ENCODE results near the gene RBM20. TPM values are rescaled to one million over a fixed set of nuclear protein-coding genes. Genes with fewer than 3 reads are reported as not detected.
A peak's percentile ranks its signal among the peaks of the same experiment; 100 is the strongest.

The RBM20 gene
- polyA plus RNA-seq, 3 donors, result not detected

DNA sequence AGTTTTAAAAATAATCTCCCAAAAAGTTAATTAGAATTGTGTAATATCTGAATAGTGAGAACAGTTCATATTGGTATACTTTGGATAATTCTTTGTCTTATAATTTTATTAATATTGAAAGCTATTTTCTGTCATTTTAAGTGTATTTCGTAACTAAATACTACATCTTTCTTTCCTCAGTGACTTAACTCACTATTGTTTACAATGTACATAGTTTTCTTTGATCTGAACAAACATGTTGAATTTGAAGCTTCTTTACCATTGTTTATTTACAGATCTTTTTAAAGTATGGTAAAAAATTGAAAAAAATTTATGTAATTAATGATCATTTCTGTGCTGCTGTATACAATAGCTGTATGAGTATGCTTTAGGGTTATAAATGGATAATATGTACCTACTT, 232.7 kb downstream of the RBM20 start:
- DNase-seq, result no peak
- WGBS (ENCODE audit: insufficient coverage), result no CpG with 5 or more reads among the region's 1 CpG
- Mint-ChIP-seq H3K36me3 (peaks cover 33 to 46% of the 10 kb centered on the region in 2 donors), H3K9me3 (no peaks in the 10 kb centered on the region), H3K27me3 (ENCODE audit: low read depth in 3 of 3) (no peaks in the 10 kb centered on the region), H3K4me3 (no peak overlapping the region), H3K4me1 (peaks cover 19% of the 10 kb centered on the region), H3K27ac (no peak overlapping the region)
- Histone ChIP-seq H3K27me3 (ENCODE audit: control insufficient read depth in 2 of 2, insufficient read depth in 2 of 2, low read length in 2 of 2) (no peaks in the 10 kb centered on the region), H3K9me3 (replicated peaks in 1 of 2; ENCODE audit: control insufficient read depth in 1 of 2, insufficient read depth in 1 of 2, low read length in 2 of 2) (no peaks in the 10 kb centered on the region), H3K9ac (ENCODE audit: insufficient read depth, low read length, poor library complexity, severe bottlenecking) (no peak overlapping the region), H3K4me3 (replicated peaks in 1 of 3; ENCODE audit: low read depth in 2 of 3, low read length in 3 of 3) (no peak overlapping the region), H3K79me2 (ENCODE audit: insufficient read depth, low read length) (peaks cover 99% of the 10 kb centered on the region), H3K27ac (ENCODE audit: low read depth in 1 of 2, low read length in 2 of 2) (no peak overlapping the region), H3K36me3 (replicated peaks in 1 of 2; ENCODE audit: control insufficient read depth in 1 of 2, insufficient read depth in 2 of 2, low read length in 2 of 2) (peaks cover 55 to 59% of the 10 kb centered on the region in 2 donors), H3K4me2 (replicated peaks; ENCODE audit: extremely low read depth, low read length, poor library complexity, severe bottlenecking) (no peak overlapping the region), H3K4me1 (ENCODE audit: control insufficient read depth in 1 of 2, insufficient read depth in 2 of 2, low read length in 2 of 2) (peaks cover 4 to 23% of the 10 kb centered on the region in 2 donors), H4K20me1 (ENCODE audit: insufficient read depth, low read length) (peaks cover 78% of the 10 kb centered on the region), H2AFZ (ENCODE audit: insufficient read depth, low read depth, low read length, poor library complexity, severe bottlenecking) (no peak overlapping the region)
- TF ChIP-seq, protein P1, sequence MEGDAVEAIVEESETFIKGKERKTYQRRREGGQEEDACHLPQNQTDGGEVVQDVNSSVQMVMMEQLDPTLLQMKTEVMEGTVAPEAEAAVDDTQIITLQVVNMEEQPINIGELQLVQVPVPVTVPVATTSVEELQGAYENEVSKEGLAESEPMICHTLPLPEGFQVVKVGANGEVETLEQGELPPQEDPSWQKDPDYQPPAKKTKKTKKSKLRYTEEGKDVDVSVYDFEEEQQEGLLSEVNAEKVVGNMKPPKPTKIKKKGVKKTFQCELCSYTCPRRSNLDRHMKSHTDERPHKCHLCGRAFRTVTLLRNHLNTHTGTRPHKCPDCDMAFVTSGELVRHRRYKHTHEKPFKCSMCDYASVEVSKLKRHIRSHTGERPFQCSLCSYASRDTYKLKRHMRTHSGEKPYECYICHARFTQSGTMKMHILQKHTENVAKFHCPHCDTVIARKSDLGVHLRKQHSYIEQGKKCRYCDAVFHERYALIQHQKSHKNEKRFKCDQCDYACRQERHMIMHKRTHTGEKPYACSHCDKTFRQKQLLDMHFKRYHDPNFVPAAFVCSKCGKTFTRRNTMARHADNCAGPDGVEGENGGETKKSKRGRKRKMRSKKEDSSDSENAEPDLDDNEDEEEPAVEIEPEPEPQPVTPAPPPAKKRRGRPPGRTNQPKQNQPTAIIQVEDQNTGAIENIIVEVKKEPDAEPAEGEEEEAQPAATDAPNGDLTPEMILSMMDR (IDR thresholded peaks at IDR 0.05), result no peak
- intact Hi-C loops (cut with micrococcal nuclease), result loop anchor here in 1 of 2 donors (5.0 to 10.0 kb wide), 2 partner anchors 36 to 72 kb away; no protein-coding TSS in a partner anchor

DNA sequence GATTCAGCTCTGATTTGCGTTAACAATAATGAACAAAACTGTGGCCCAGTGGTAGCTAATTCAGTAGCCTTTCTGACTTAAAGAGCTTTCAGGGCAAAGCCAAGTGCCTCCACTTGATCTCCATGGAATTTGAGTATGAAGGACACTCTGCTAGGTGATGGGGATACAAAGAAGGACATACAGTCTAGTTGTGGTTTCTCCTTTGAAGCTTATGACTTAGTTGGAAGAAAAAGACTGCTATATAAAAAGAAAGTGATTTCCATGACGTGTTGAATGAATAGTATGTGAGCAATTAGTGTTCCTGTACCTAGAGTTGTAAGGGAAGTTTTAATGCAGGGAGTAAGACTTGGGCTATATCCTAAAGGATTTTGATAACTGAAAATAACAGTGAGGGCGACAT, 235.9 kb downstream of the RBM20 start:
- Histone ChIP-seq H3K9me3 (replicated peaks in 1 of 2; ENCODE audit: control insufficient read depth in 1 of 2, insufficient read depth in 1 of 2, low read length in 2 of 2) (no peaks in the 10 kb centered on the region), H3K79me2 (ENCODE audit: insufficient read depth, low read length) (peaks cover 82% of the 10 kb centered on the region), H3K4me1 (ENCODE audit: control insufficient read depth in 1 of 2, insufficient read depth in 2 of 2, low read length in 2 of 2) (peaks cover 0 to 5% of the 10 kb centered on the region in 2 donors), H2AFZ (ENCODE audit: insufficient read depth, low read depth, low read length, poor library complexity, severe bottlenecking) (no peak overlapping the region), H3K4me2 (replicated peaks; ENCODE audit: extremely low read depth, low read length, poor library complexity, severe bottlenecking) (no peak overlapping the region), H4K20me1 (ENCODE audit: insufficient read depth, low read length) (peaks cover 94% of the 10 kb centered on the region), H3K27me3 (ENCODE audit: control insufficient read depth in 2 of 2, insufficient read depth in 2 of 2, low read length in 2 of 2) (no peaks in the 10 kb centered on the region), H3K4me3 (replicated peaks in 1 of 3; ENCODE audit: low read depth in 2 of 3, low read length in 3 of 3) (no peak overlapping the region), H3K36me3 (replicated peaks in 1 of 2; ENCODE audit: control insufficient read depth in 1 of 2, insufficient read depth in 2 of 2, low read length in 2 of 2) (peaks cover 86 to 91% of the 10 kb centered on the region in 2 donors), H3K27ac (ENCODE audit: low read depth in 1 of 2, low read length in 2 of 2) (peak overlapping the region in 1 of 2 donors; percentile 8), H3K9ac (ENCODE audit: insufficient read depth, low read length, poor library complexity, severe bottlenecking) (no peak overlapping the region)
- Mint-ChIP-seq H3K27me3 (ENCODE audit: low read depth in 3 of 3) (no peaks in the 10 kb centered on the region), H3K4me1 (peaks cover 10% of the 10 kb centered on the region), H3K36me3 (peaks cover 58 to 72% of the 10 kb centered on the region in 2 donors), H3K9me3 (no peaks in the 10 kb centered on the region), H3K27ac (peak overlapping the region in 2 of 7 donors; percentile 30 to 52), H3K4me3 (no peak overlapping the region)
- no peak for DNase-seq
- intact Hi-C loops (cut with micrococcal nuclease), result loop anchor here in 1 of 2 donors (5.0 kb wide), 1 partner anchor 133 kb away; no protein-coding TSS in a partner anchor
- TF ChIP-seq, protein P1 (IDR thresholded peaks at IDR 0.05), result no peak
- 96% methylated on average over 3 of the region's 3 CpGs for WGBS (ENCODE audit: insufficient coverage)

Data from CD14-positive monocyte (primary cell).